H1 (cell line): ENCODE measurements around the gene CHRM4. TPM values are rescaled to one million over a fixed set of nuclear protein-coding genes. Genes with fewer than 3 reads are reported as not detected.

Experiments used
- CBX8 ChIP-seq: fragments of 300-800, 300-1000 bp; sonication (generic); IDR thresholded peaks from 2 replicates; pipeline ENCODE4 v1.7.1; 2016; ENCODE audit warnings: low read depth, low read length, borderline replicate concordance
- polyA plus RNA-seq, 7 experiments: library from polyadenylated mRNA; depleted of rRNA in 3 of 7; stranded (reverse) in 5 of 7; unstranded in 2 of 7; fragments of >200 nt in 5 of 7; fragments of 200-250 nt in 2 of 7; gene quantifications; 1 replicate in 5 of 7; 2 replicates in 1 of 7; 4 replicates in 1 of 7; pipeline versions ENCODE4 v1.2.1 to v1.2.3, GENCODE V29; 2011 to 2013; ENCODE audit warnings: missing spikeins in 2 of 7, mixed read lengths in 2 of 7
- total RNA-seq: library from RNA; stranded (reverse); fragmentation: NEBNext Ultra II Directional; extraction: Animal tissue kit (Norgen Biotek cat#: 25700); gene quantifications from 2 replicates; pipeline ENCODE4 v1.2.1, GENCODE V29; 2021

The CHRM4 gene
- total and polyA plus RNA-seq, 2 of the 8 experiments (the other 6 are each of a cell fraction or from before 2014, with no cell fraction given): 1.1 to 1.3 TPM

DNA sequence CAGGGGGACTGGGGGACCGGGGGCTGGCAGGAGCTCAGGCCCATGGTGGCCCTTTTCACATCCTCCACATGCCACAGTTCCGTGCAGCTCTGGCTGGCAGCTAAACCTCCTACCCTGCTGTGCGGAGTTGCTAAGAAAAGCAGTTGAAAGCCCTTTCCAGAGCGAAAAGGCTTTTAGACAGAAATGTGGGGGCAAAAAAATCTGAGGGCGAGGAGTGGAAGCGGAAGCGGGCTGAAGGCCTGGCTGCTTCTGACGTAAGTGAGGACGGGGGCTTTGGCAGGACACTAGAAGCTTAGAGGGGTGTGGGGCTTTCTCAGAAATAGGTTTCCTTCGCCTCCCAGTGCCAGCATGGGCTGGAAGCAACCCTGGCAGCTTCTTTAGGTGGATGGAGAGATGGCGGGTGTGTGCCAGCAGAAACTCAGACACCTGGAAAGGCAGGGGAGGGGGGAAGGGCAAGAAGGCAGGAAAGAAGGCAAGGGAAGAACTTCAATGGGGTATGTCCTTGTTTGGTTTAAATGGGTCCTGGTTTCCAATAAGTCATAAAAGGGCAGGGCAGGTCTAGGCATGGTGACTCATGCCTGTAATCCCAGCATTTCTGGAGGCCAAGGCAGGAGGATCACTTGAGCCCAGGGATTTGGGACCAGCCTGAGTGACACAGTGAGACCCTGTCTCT lies 55.5 kb downstream of the CHRM4 start (continued):
- no peak for TF ChIP-seq CBX8
